H9 (cell line): ENCODE data around the gene PRSS1. TPM values are rescaled to one million over a fixed set of nuclear protein-coding genes. Genes with fewer than 3 reads are reported as not detected.

ENCODE experiments used
- DNase-seq: peaks from one replicate; pipeline ENCODE4 v3.0.0-alpha.2; 2017
- H2AFZ ChIP-seq: one replicate; pipeline ENCODE4 v1.6.1; 2013; ENCODE audit warnings: mild to moderate bottlenecking, low read length, control low read depth, moderate library complexity
- H2AK5ac ChIP-seq: 2 replicates; pipeline ENCODE4 v1.6.1; 2013; ENCODE audit warnings: low read length, control low read depth, mixed read lengths; ENCODE audit not compliant: insufficient read length
- H2BK120ac ChIP-seq: one replicate; pipeline ENCODE4 v1.6.1; 2013; ENCODE audit warnings: low read depth, mild to moderate bottlenecking, low read length, control low read depth, inconsistent platforms; ENCODE audit not compliant: poor library complexity, severe bottlenecking
- H2BK12ac ChIP-seq: 2 replicates; pipeline ENCODE4 v1.6.1; 2013; ENCODE audit warnings: low read length, control low read depth, mixed read lengths, low read depth; ENCODE audit not compliant: insufficient read length
- H2BK15ac ChIP-seq: 2 replicates; pipeline ENCODE4 v1.6.1; 2013; ENCODE audit warnings: low read depth, low read length, control low read depth
- H2BK20ac ChIP-seq: one replicate; pipeline ENCODE4 v1.6.1; 2013; ENCODE audit warnings: low read depth, mild to moderate bottlenecking, low read length, control low read depth, inconsistent platforms; ENCODE audit not compliant: poor library complexity, severe bottlenecking
- H2BK5ac ChIP-seq: 2 replicates; pipeline ENCODE4 v1.6.1; 2013; ENCODE audit warnings: low read length, control low read depth, mixed read lengths; ENCODE audit not compliant: insufficient read length
- H3K14ac ChIP-seq: 2 replicates; pipeline ENCODE4 v1.6.1; 2013; ENCODE audit warnings: low read length, control low read depth; ENCODE audit not compliant: insufficient read depth
- H3K18ac ChIP-seq: 2 replicates; pipeline ENCODE4 v1.6.1; 2013; ENCODE audit warnings: low read depth, mild to moderate bottlenecking, mixed read lengths, low read length, control low read depth; ENCODE audit not compliant: insufficient read length
- H3K23ac ChIP-seq: 2 replicates; pipeline ENCODE4 v1.6.1; 2013; ENCODE audit warnings: low read length, control low read depth, mixed read lengths, low read depth; ENCODE audit not compliant: insufficient read length
- H3K23me2 ChIP-seq: 2 replicates; pipeline ENCODE4 v1.6.1; 2013; ENCODE audit warnings: low read depth, mild to moderate bottlenecking, mixed read lengths, low read length, control low read depth; ENCODE audit not compliant: insufficient read length, poor library complexity, severe bottlenecking
- H3K27ac ChIP-seq: 2 replicates; pipeline ENCODE4 v1.5.1; 2013; ENCODE audit warnings: low read length, control low read depth, mixed read lengths, low read depth; ENCODE audit not compliant: insufficient read length
- H3K27me3 ChIP-seq: 2 replicates; pipeline ENCODE4 v1.6.1; 2013; ENCODE audit warnings: low read length, control low read depth, inconsistent platforms; ENCODE audit not compliant: insufficient read depth
- H3K4ac ChIP-seq: 2 replicates; pipeline ENCODE4 v1.6.1; 2013; ENCODE audit warnings: low read depth, mild to moderate bottlenecking, control low read depth, inconsistent platforms, low read length, moderate library complexity
- H3K4me1 ChIP-seq: 2 replicates; pipeline ENCODE4 v1.6.1; 2013; ENCODE audit warnings: low read length, control low read depth, inconsistent platforms; ENCODE audit not compliant: insufficient read depth
- H3K4me2 ChIP-seq: 2 replicates; pipeline ENCODE4 v1.6.1; 2013; ENCODE audit warnings: low read length, control low read depth, mixed read lengths; ENCODE audit not compliant: insufficient read length, insufficient read depth
- H3K56ac ChIP-seq: 2 replicates; pipeline ENCODE4 v1.6.1; 2013; ENCODE audit warnings: low read depth, mild to moderate bottlenecking, mixed read lengths, low read length, control low read depth; ENCODE audit not compliant: insufficient read length
- H3K79me1 ChIP-seq: 2 replicates; pipeline ENCODE4 v1.6.1; 2013; ENCODE audit warnings: low read depth, mild to moderate bottlenecking, moderate library complexity, low read length, control low read depth, inconsistent platforms; ENCODE audit not compliant: insufficient read depth, poor library complexity, severe bottlenecking
- H3K79me2 ChIP-seq: 2 replicates; pipeline ENCODE4 v1.6.1; 2013; ENCODE audit warnings: low read length, control low read depth, inconsistent platforms; ENCODE audit not compliant: insufficient read depth
- H3K9ac ChIP-seq: 2 replicates; pipeline ENCODE4 v1.6.1; 2013; ENCODE audit warnings: low read length, control low read depth, mixed read lengths; ENCODE audit not compliant: insufficient read length; ENCODE audit errors: extremely low read depth
- H3K9me3 ChIP-seq: one replicate; pipeline ENCODE4 v1.6.1; 2013; ENCODE audit warnings: low read depth, low read length, inconsistent platforms; ENCODE audit not compliant: control insufficient read depth
- H3T11ph ChIP-seq: one replicate; pipeline ENCODE4 v1.6.1; 2013; ENCODE audit warnings: mild to moderate bottlenecking, low read length, control low read depth, inconsistent platforms
- H4K20me1 ChIP-seq: one replicate; pipeline ENCODE4 v1.6.1; 2013; ENCODE audit not compliant: control insufficient read depth, insufficient read length, insufficient read depth
- H4K5ac ChIP-seq: 2 replicates; pipeline ENCODE4 v1.6.1; 2013; ENCODE audit warnings: low read depth, mild to moderate bottlenecking, mixed read lengths, low read length, control low read depth; ENCODE audit not compliant: insufficient read length
- H4K8ac ChIP-seq: replicated peaks from 2 replicates; pipeline ENCODE4 v1.6.1; 2013; ENCODE audit warnings: low read length, control low read depth, mixed read lengths, low read depth; ENCODE audit not compliant: insufficient read length
- H4K91ac ChIP-seq: 2 replicates; pipeline ENCODE4 v1.6.1; 2013; ENCODE audit warnings: low read depth, mild to moderate bottlenecking, moderate library complexity, mixed read lengths, low read length, control low read depth; ENCODE audit not compliant: insufficient read length
- H3K27ac Mint-ChIP-seq, 3 experiments: 2 replicates in 2 of 3; 3 replicates in 1 of 3; pipeline ENCODE4 v1.8.0; 2020 to 2021; ENCODE audit warnings: mixed read lengths in 3 of 3, mild to moderate bottlenecking in 1 of 3, moderate library complexity in 1 of 3
- H3K27me3 Mint-ChIP-seq: 2 replicates; pipeline ENCODE4 v1.8.0; 2021; ENCODE audit warnings: low read depth, mild to moderate bottlenecking, moderate library complexity, mixed read lengths
- H3K36me3 Mint-ChIP-seq, 3 experiments: 2 replicates in 2 of 3; 3 replicates in 1 of 3; pipeline ENCODE4 v1.8.0; 2020 to 2021; ENCODE audit warnings: low read depth in 3 of 3, mixed read lengths in 3 of 3; ENCODE audit not compliant: insufficient read depth in 1 of 3
- H3K4me1 Mint-ChIP-seq, 2 experiments: 2 replicates each; pipeline ENCODE4 v1.8.0; 2020; ENCODE audit warnings: mixed read lengths in 2 of 2
- H3K4me3 Mint-ChIP-seq, 2 experiments: 2 replicates in 1 of 2; 3 replicates in 1 of 2; pipeline ENCODE4 v1.8.0; 2020 to 2021; ENCODE audit warnings: mild to moderate bottlenecking in 2 of 2, mixed read lengths in 2 of 2, moderate library complexity in 1 of 2
- H3K9me3 Mint-ChIP-seq, 2 experiments: 2 replicates in 1 of 2; 3 replicates in 1 of 2; pipeline ENCODE4 v1.8.0; 2020; ENCODE audit warnings: mild to moderate bottlenecking in 2 of 2, mixed read lengths in 2 of 2, moderate library complexity in 1 of 2
- WGBS: extraction: QIAGEN DNeasy Blood & Tissue Kit; methylation state at CpG from one replicate; pipeline ENCODE4 v1.1.7; 2013; ENCODE audit warnings: missing lambda C conversion rate, low lambda C conversion rate, mixed read lengths; ENCODE audit not compliant: insufficient read length; ENCODE audit errors: extremely low coverage; 5-methylcytosine and 5-hydroxymethylcytosine counted together
- total RNA-seq: library from RNA; stranded (reverse); gene quantifications from 2 replicates; pipeline ENCODE4 v1.2.1, GENCODE V29; 2021
- TF ChIP-seq, protein P1 (sequence below): fragments of 200-600 bp; sonication (generic); conservative IDR thresholded peaks from 3 replicates; pipeline ENCODE4 v1.8.0; 2021; ENCODE audit warnings: antibody characterized with exemption, mild to moderate bottlenecking

The PRSS1 gene
- total RNA-seq, 1 experiment from 2014 or later: not detected

DNA sequence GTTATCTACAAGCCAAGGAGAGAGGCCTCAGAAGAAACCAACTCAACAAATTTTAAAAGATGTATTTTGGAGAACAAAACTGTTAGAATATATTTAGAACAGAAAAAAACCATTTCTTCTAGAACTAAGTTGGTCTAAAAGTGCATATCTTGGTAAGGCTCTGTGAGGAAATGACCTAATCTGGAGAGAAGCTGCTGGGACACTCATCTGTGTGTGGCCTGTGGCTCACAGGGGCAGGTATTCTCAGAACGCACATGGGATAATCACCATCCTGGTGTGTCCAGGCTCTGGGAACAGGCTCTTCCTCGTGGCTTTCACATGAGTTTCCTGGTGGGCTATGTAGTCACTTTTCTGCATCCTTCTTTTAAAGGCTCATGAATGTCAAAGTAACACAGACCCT is 38.1 kb upstream of the PRSS1 start:
- TF ChIP-seq, protein P1, sequence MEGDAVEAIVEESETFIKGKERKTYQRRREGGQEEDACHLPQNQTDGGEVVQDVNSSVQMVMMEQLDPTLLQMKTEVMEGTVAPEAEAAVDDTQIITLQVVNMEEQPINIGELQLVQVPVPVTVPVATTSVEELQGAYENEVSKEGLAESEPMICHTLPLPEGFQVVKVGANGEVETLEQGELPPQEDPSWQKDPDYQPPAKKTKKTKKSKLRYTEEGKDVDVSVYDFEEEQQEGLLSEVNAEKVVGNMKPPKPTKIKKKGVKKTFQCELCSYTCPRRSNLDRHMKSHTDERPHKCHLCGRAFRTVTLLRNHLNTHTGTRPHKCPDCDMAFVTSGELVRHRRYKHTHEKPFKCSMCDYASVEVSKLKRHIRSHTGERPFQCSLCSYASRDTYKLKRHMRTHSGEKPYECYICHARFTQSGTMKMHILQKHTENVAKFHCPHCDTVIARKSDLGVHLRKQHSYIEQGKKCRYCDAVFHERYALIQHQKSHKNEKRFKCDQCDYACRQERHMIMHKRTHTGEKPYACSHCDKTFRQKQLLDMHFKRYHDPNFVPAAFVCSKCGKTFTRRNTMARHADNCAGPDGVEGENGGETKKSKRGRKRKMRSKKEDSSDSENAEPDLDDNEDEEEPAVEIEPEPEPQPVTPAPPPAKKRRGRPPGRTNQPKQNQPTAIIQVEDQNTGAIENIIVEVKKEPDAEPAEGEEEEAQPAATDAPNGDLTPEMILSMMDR: no peak
- Histone ChIP-seq H3K18ac (no peak overlapping the region), H3K79me1 (no peaks in the 10 kb centered on the region), H2BK15ac (no peak overlapping the region), H3K9me3 (no peaks in the 10 kb centered on the region), H3K79me2 (no peaks in the 10 kb centered on the region), H2BK12ac (no peak overlapping the region), H2BK5ac (no peak overlapping the region), H3K4me1 (peaks cover 3% of the 10 kb centered on the region; the same call in 1 of the 2 replicates), H2AK5ac (no peak overlapping the region), H4K8ac (no peak overlapping the region), H4K5ac (no peak overlapping the region), H3K9ac (no peak overlapping the region), H3K23ac (no peak overlapping the region), H2BK120ac (no peak overlapping the region), H3K56ac (no peak overlapping the region), H3K23me2 (no peaks in the 10 kb centered on the region), H4K20me1 (no peaks in the 10 kb centered on the region), H3K27ac (no peak overlapping the region), H2BK20ac (no peak overlapping the region), H3K4ac (no peak overlapping the region), H3K27me3 (no peaks in the 10 kb centered on the region), H4K91ac (no peak overlapping the region), H3K14ac (no peak overlapping the region), H2AFZ (no peak overlapping the region), H3K4me2 (no peak overlapping the region), H3T11ph (no peak overlapping the region)
- DNase-seq: no peak
- no CpG with 5 or more reads among the region's 2 CpGs for WGBS
- Mint-ChIP-seq H3K4me3 (no peak overlapping the region), H3K36me3 (no peaks in the 10 kb centered on the region), H3K27me3 (no peaks in the 10 kb centered on the region), H3K4me1 (peaks cover 46 to 48% of the 10 kb centered on the region in 2 experiments), H3K27ac (no peak overlapping the region), H3K9me3 (no peaks in the 10 kb centered on the region)
